Nephron (organoid): ENCODE measurements around the gene IMPDH1.

Experiments used
- H3K27ac Mint-ChIP-seq, 3 experiments: 2 replicates each; pipeline ENCODE4 v1.8.0; 2020; ENCODE audit warnings: mixed read lengths in 3 of 3, mild to moderate bottlenecking in 2 of 3, moderate library complexity in 1 of 3
- H3K27me3 Mint-ChIP-seq: 2 replicates; pipeline ENCODE4 v1.8.0; 2021; ENCODE audit warnings: low read depth, mild to moderate bottlenecking, moderate library complexity, mixed read lengths
- H3K36me3 Mint-ChIP-seq: 2 replicates; pipeline ENCODE4 v1.8.0; 2020; ENCODE audit warnings: low read depth, mixed read lengths
- H3K4me1 Mint-ChIP-seq: 2 replicates; pipeline ENCODE4 v1.8.0; 2020; ENCODE audit warnings: mixed read lengths
- H3K4me3 Mint-ChIP-seq, 3 experiments: 2 replicates each; pipeline ENCODE4 v1.8.0; 2020; ENCODE audit warnings: mild to moderate bottlenecking in 3 of 3, mixed read lengths in 3 of 3, moderate library complexity in 2 of 3
- H3K9me3 Mint-ChIP-seq: 2 replicates; pipeline ENCODE4 v1.8.0; 2020; ENCODE audit warnings: mixed read lengths
- TF ChIP-seq, protein P1 (sequence below), 3 experiments: fragments of 200-600 bp; sonication (generic); IDR thresholded peaks; one replicate each; pipeline ENCODE4 v1.5.0; 2021; ENCODE audit warnings: antibody characterized with exemption in 3 of 3; ENCODE audit not compliant: unreplicated experiment in 3 of 3

IMPDH1 gene

DNA sequence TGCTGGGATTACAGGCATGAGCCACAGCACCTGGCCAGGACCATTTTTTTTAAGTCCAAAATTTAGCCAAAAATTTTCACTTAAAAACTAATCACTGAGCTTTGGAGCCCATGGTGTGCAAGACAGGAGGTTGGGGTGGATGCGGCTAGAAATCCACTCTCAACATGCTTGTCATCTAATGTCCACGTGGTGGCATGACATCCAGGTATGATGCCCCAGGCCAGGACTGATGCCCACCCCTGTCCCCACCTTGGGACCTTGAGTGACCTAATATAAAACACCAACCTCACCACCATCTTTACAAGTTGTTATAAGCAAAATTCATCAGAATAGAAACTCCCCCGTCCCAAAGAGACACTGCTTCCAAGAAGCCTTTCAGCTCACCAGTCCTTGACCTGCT, 20.4 kb upstream of the IMPDH1 start:
- Mint-ChIP-seq H3K9me3 (no peaks in the 10 kb centered on the region), H3K27ac (no peak overlapping the region), H3K4me3 (no peak overlapping the region), H3K4me1 (peaks cover 4% of the 10 kb centered on the region), H3K36me3 (no peaks in the 10 kb centered on the region), H3K27me3 (peaks cover 8% of the 10 kb centered on the region)
- TF ChIP-seq, protein P1, sequence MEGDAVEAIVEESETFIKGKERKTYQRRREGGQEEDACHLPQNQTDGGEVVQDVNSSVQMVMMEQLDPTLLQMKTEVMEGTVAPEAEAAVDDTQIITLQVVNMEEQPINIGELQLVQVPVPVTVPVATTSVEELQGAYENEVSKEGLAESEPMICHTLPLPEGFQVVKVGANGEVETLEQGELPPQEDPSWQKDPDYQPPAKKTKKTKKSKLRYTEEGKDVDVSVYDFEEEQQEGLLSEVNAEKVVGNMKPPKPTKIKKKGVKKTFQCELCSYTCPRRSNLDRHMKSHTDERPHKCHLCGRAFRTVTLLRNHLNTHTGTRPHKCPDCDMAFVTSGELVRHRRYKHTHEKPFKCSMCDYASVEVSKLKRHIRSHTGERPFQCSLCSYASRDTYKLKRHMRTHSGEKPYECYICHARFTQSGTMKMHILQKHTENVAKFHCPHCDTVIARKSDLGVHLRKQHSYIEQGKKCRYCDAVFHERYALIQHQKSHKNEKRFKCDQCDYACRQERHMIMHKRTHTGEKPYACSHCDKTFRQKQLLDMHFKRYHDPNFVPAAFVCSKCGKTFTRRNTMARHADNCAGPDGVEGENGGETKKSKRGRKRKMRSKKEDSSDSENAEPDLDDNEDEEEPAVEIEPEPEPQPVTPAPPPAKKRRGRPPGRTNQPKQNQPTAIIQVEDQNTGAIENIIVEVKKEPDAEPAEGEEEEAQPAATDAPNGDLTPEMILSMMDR (IDR thresholded peaks at IDR 0.05; ENCODE audit: unreplicated experiment in 3 of 3) = no peak

DNA sequence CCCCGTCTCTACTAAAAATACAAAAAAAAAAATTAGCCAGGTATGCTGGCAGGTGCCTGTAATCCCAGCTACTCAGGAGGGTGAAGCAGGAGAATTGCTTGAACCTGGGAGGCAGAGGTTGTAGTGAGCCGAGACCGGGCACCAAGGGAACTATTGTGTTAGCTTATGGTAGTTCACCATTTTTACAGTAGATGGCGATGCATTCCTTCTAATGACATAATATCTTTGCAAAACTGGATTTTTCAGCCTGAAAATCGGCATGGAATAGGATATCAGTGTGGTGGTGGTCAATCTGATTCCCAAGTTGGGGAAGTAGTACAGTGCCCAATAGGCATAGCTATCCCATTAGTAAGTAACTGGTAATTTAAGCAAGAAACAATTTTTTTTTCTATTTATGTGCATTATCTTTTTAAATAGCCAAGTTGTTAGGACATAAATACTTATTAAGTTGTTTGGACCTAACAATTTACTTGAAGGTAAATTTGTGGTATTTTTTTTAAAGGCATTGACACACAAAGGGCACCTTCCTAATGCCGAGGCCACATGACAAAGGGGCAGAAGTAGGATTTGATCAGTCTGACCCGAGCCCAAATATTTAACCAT, 17.6 kb upstream of the IMPDH1 start:
- H3K36me3 Mint-ChIP-seq = no peaks in the 10 kb centered on the region
- H3K27me3 Mint-ChIP-seq = peaks cover 8% of the 10 kb centered on the region
- TF ChIP-seq, protein P1 (IDR thresholded peaks at IDR 0.05; ENCODE audit: unreplicated experiment in 3 of 3) = peak; percentile 75 to 89 (median 83)
- H3K27ac Mint-ChIP-seq = peak overlapping the region in 1 of 3 experiments; percentile 6
- peaks cover 13% of the 10 kb centered on the region for H3K4me1 Mint-ChIP-seq
- H3K4me3 Mint-ChIP-seq = no peak overlapping the region
- H3K9me3 Mint-ChIP-seq = no peaks in the 10 kb centered on the region

DNA sequence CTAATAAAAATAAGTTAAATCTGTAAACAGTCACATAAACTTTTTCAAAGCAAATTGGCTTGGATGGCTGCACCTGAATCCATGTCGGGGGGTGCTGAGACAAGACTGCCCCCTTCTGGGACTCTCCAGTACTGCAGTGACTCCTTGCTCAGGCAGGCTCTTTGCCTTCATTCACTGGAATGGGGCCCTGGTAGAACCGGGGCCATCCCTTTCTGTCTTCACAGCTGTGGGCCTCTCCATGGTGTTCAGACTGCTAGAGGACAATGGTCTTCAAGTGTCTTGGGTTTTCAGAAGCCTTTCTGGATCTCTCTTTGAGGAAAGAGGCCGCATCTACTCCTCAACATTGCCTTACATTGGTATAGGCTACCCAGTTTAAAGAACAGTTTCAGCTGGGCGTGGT, 16.1 kb upstream of the IMPDH1 start:
- Mint-ChIP-seq H3K4me3 (no peak overlapping the region), H3K27ac (no peak overlapping the region), H3K36me3 (no peaks in the 10 kb centered on the region), H3K9me3 (no peaks in the 10 kb centered on the region), H3K27me3 (peaks cover 3% of the 10 kb centered on the region), H3K4me1 (peaks cover 12% of the 10 kb centered on the region)
- TF ChIP-seq, protein P1 (IDR thresholded peaks at IDR 0.05; ENCODE audit: unreplicated experiment in 3 of 3) = peak; percentile 88 to 90 (median 89)

DNA sequence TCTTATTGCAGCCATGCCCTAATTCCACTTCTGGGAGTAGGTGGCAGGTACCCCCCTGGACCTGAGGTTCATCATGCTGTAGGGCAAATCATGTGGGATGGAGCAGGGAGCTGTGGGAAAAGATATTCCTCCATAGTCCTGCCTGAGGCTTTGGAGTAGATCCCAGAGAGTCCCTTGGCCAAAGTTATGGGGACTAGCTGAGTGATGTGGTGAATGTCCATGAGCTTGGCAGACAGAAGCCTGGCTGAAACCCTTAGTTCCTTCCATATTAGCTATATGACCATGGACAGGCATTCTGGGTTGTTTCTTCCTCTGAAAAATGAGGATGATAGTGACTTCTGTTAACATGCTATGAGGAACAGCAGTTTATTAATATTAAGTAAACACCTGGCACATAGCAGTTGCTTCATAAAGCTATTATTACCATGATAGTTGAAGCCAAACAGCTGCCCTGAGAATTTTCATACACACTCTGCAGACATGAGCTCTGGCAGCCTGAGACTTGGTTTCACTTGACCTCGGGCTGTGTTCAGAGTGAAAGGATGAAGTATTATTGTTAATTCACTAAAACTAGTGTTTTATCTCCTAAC, 15.0 kb upstream of the IMPDH1 start:
- Mint-ChIP-seq H3K27ac (peak overlapping the region in 1 of 3 experiments; percentile 38), H3K9me3 (no peaks in the 10 kb centered on the region), H3K4me3 (no peak overlapping the region), H3K27me3 (peaks cover 3% of the 10 kb centered on the region), H3K36me3 (no peaks in the 10 kb centered on the region), H3K4me1 (peaks cover 16% of the 10 kb centered on the region)
- TF ChIP-seq, protein P1 (IDR thresholded peaks at IDR 0.05; ENCODE audit: unreplicated experiment in 3 of 3) = no peak

DNA sequence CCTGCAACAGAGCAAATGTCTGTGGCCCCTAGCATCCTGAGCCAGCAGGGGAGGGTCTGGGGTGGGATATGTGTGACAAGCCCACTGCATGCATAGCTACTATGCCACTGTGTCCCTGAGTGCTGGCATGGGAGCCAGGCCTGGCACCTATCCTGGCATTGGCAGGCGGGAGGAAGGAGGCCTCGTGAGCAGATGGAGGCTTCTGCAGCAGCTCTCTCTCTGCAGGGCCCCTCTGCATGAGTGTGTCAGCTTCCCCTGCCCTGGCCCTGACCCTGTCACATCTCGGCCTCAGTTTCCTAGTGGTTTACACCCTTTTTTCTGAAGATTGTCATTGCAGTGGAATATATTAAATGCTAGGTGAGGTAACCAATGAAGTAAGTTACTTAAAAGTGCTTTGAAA, 13.1 kb upstream of the IMPDH1 start:
- TF ChIP-seq, protein P1 (IDR thresholded peaks at IDR 0.05; ENCODE audit: unreplicated experiment in 3 of 3) = no peak
- Mint-ChIP-seq H3K9me3 (no peaks in the 10 kb centered on the region), H3K27me3 (peaks cover 6% of the 10 kb centered on the region), H3K4me1 (peaks cover 16% of the 10 kb centered on the region), H3K4me3 (no peak overlapping the region), H3K27ac (peak overlapping the region in 2 of 3 experiments; percentile 61 to 71), H3K36me3 (no peaks in the 10 kb centered on the region)

DNA sequence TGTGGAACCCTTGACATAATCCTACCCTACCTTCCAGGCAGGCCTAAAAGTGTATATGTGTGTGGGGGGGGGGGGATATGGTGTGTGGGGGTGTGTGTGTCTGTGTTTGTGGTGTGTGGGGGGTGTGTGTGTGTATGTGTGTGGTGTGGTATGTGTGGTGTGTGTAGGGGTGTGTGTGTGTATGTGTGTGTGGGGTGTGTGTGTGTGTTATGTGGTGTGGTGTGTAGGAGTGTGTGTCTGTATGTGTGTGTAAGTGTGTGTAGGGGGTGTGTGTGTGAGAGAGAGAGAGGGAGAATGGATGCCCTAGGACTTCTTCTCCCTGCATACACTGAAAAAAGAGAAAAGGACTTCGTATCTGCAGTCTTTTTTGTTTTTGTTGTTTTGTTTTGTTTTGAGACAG, 12.3 kb upstream of the IMPDH1 start:
- TF ChIP-seq, protein P1 (IDR thresholded peaks at IDR 0.05; ENCODE audit: unreplicated experiment in 3 of 3) = no peak
- Mint-ChIP-seq H3K27me3 (peaks cover 6% of the 10 kb centered on the region), H3K36me3 (no peaks in the 10 kb centered on the region), H3K27ac (peak overlapping the region in 2 of 3 experiments; percentile 67 to 71), H3K9me3 (no peaks in the 10 kb centered on the region), H3K4me1 (peaks cover 16% of the 10 kb centered on the region), H3K4me3 (no peak overlapping the region)
